ENCODE measurements around the gene C1orf159. TPM values are rescaled to one million over a fixed set of nuclear protein-coding genes. Genes with fewer than 3 reads are reported as not detected.

Gene C1orf159
- total and polyA plus RNA-seq, 2 donors (not counting 1 experiment from before 2014, with no cell fraction given), result 23.0 to 25.6 TPM

GRCh38 chr1:1085171-1085841 lies 30.6 kb downstream of the C1orf159 start:
- Histone ChIP-seq H3K36me3 (replicated peaks in 1 of 2; ENCODE audit: control extremely low read depth in 1 of 2, control insufficient read depth in 1 of 2, extremely low read depth in 1 of 2, insufficient read depth in 2 of 2, low read length in 1 of 2) (no peaks in the 10 kb centered on the region), H3K4me1 (ENCODE audit: control insufficient read depth in 2 of 2, insufficient read depth in 2 of 2, low read length in 2 of 2) (peaks cover 0 to 1% of the 10 kb centered on the region in 2 donors), H2AFZ (ENCODE audit: insufficient read depth, low read depth, low read length, poor library complexity, severe bottlenecking) (no peak overlapping the region), H3K4me2 (replicated peaks; ENCODE audit: low read depth, low read length, poor library complexity, severe bottlenecking) (no peak overlapping the region), H3K9ac (ENCODE audit: low read length) (no peak overlapping the region), H3K9me3 (ENCODE audit: control extremely low read depth in 1 of 3, control insufficient read depth in 2 of 3, insufficient read depth in 1 of 3, low read length in 2 of 3) (peaks cover 0 to under 1% (median 0%) of the 10 kb centered on the region in 3 donors), H3K27me3 (replicated peaks in 1 of 4; ENCODE audit: control extremely low read depth in 1 of 4, control insufficient read depth in 3 of 4, insufficient read depth in 4 of 4, low read length in 3 of 4) (peaks cover 0 to under 1% (median under 1%) of the 10 kb centered on the region in 4 experiments), H3K4me3 (ENCODE audit: control extremely low read depth in 1 of 5, extremely low read depth in 1 of 5, insufficient read depth in 1 of 5, low read depth in 2 of 5, low read length in 4 of 5) (no peak overlapping the region), H4K20me1 (ENCODE audit: control insufficient read depth, insufficient read depth, low read length, poor library complexity, severe bottlenecking) (no peaks in the 10 kb centered on the region), H3K27ac (ENCODE audit: low read length in 2 of 2) (no peak overlapping the region), H3K79me2 (ENCODE audit: control insufficient read depth, insufficient read depth, low read length) (no peaks in the 10 kb centered on the region)
- no peaks in the 10 kb centered on the region for H3K9me3 Mint-ChIP-seq (ENCODE audit: insufficient read depth)
- DNase-seq, result peak; percentile 10
- 94% methylated on average over 30 of the region's 30 CpGs for WGBS (ENCODE audit: insufficient coverage)
- intact Hi-C loops (cut with micrococcal nuclease), result no loop called here
- no peak for TF ChIP-seq CTCF (IDR thresholded peaks at IDR 0.05)
- TF ChIP-seq EZH2 (IDR thresholded peaks at IDR 0.05; ENCODE audit: borderline replicate concordance, insufficient read depth, low read depth, low read length, poor library complexity, severe bottlenecking), result no peak
- no peak overlapping the region for H3K4me3 Mint-ChIP-seq
- ATAC-seq (ENCODE audit: low read depth), result no peak
- CTCF ChIA-PET, result no interaction called here
- POLR2A ChIA-PET, result no interaction called here
- H3K4me1 Mint-ChIP-seq, result no peaks in the 10 kb centered on the region
- H3K27me3 Mint-ChIP-seq, result no peaks in the 10 kb centered on the region
- no peak overlapping the region for H3K27ac Mint-ChIP-seq

GRCh38 chr1:1084372-1085170 lies 31.3 kb downstream of the C1orf159 start:
- Histone ChIP-seq H3K4me3 (ENCODE audit: control extremely low read depth in 1 of 5, extremely low read depth in 1 of 5, insufficient read depth in 1 of 5, low read depth in 2 of 5, low read length in 4 of 5) (no peak overlapping the region), H3K36me3 (replicated peaks in 1 of 2; ENCODE audit: control extremely low read depth in 1 of 2, control insufficient read depth in 1 of 2, extremely low read depth in 1 of 2, insufficient read depth in 2 of 2, low read length in 1 of 2) (no peaks in the 10 kb centered on the region), H3K79me2 (ENCODE audit: control insufficient read depth, insufficient read depth, low read length) (no peaks in the 10 kb centered on the region), H3K9ac (ENCODE audit: low read length) (no peak overlapping the region), H3K4me1 (ENCODE audit: control insufficient read depth in 2 of 2, insufficient read depth in 2 of 2, low read length in 2 of 2) (peaks cover 7 to 9% of the 10 kb centered on the region in 2 donors), H3K4me2 (replicated peaks; ENCODE audit: low read depth, low read length, poor library complexity, severe bottlenecking) (no peak overlapping the region), H3K27me3 (replicated peaks in 1 of 4; ENCODE audit: control extremely low read depth in 1 of 4, control insufficient read depth in 3 of 4, insufficient read depth in 4 of 4, low read length in 3 of 4) (peaks cover 0 to 8% (median 3%) of the 10 kb centered on the region in 4 experiments), H3K9me3 (ENCODE audit: control extremely low read depth in 1 of 3, control insufficient read depth in 2 of 3, insufficient read depth in 1 of 3, low read length in 2 of 3) (peaks cover 0 to 4% (median 0%) of the 10 kb centered on the region in 3 donors), H3K27ac (ENCODE audit: low read length in 2 of 2) (no peak overlapping the region), H4K20me1 (ENCODE audit: control insufficient read depth, insufficient read depth, low read length, poor library complexity, severe bottlenecking) (no peaks in the 10 kb centered on the region), H2AFZ (ENCODE audit: insufficient read depth, low read depth, low read length, poor library complexity, severe bottlenecking) (no peak overlapping the region)
- WGBS (ENCODE audit: insufficient coverage), result 94% methylated on average over 38 of the region's 38 CpGs
- peak; percentile 19 for DNase-seq
- ATAC-seq (ENCODE audit: low read depth), result no peak
- ChIA-PET CTCF (no interaction called here), POLR2A (no interaction called here)
- H3K27ac Mint-ChIP-seq, result no peak overlapping the region
- no peak overlapping the region for H3K4me3 Mint-ChIP-seq
- TF ChIP-seq CTCF (IDR thresholded peaks at IDR 0.05) (no peak), EZH2 (IDR thresholded peaks at IDR 0.05; ENCODE audit: borderline replicate concordance, insufficient read depth, low read depth, low read length, poor library complexity, severe bottlenecking) (no peak)
- intact Hi-C loops (cut with micrococcal nuclease), result no loop called here
- H3K9me3 Mint-ChIP-seq (ENCODE audit: insufficient read depth), result no peaks in the 10 kb centered on the region
- H3K27me3 Mint-ChIP-seq, result no peaks in the 10 kb centered on the region
- peaks cover 2% of the 10 kb centered on the region for H3K4me1 Mint-ChIP-seq
